Ovary (tissue), 9 donors: ENCODE results near the gene IRGQ. TPM values are rescaled to one million over a fixed set of nuclear protein-coding genes. Genes with fewer than 3 reads are reported as not detected.
A peak's percentile ranks its signal among the peaks of the same experiment; 100 is the strongest.

Experiments
- DNase-seq, 5 donors: peaks; one replicate each; pipeline ENCODE4 v3.0.0-alpha.2; 2019 to 2020
- H3K27ac ChIP-seq, 2 donors: fragments of 200-600 bp; one replicate each; pipeline versions ENCODE4 v1.5.1 to v1.8.0; 2019 to 2022
- H3K27me3 ChIP-seq: fragments of 200-600 bp; one replicate; pipeline ENCODE4 v1.8.0; 2022
- H3K36me3 ChIP-seq: fragments of 200-600 bp; sonication (generic); one replicate; pipeline ENCODE4 v1.5.1; 2019
- H3K4me1 ChIP-seq: one replicate; pipeline ENCODE4 v1.8.1; 2013; ENCODE audit warnings: mild to moderate bottlenecking, moderate library complexity; ENCODE audit not compliant: insufficient read depth
- H3K4me3 ChIP-seq: fragments of 200-600 bp; sonication (generic); one replicate; pipeline ENCODE4 v1.5.1; 2017
- H3K9me3 ChIP-seq, 2 donors: fragments of 200-600 bp in 1 of 2; sonication (generic) in 1 of 2; one replicate each; pipeline versions ENCODE4 v1.5.1 to v1.8.1; 2013 to 2019; ENCODE audit warnings: mild to moderate bottlenecking in 1 of 2, moderate library complexity in 1 of 2
- EP300 ChIP-seq: sonication (generic); formaldehyde crosslinking; IDR thresholded peaks from one replicate; pipeline ENCODE4 v1.6.1; 2017; ENCODE audit warnings: antibody characterized with exemption
- POLR2A ChIP-seq: fragments of 450-650 bp; IDR thresholded peaks from one replicate; pipeline ENCODE4 v1.6.1; 2017; ENCODE audit warnings: antibody characterized with exemption, mild to moderate bottlenecking, moderate library complexity
- WGBS, 3 donors: extraction: QIAGEN DNeasy Blood & Tissue Kit in 1 of 3; methylation state at CpG; one replicate each; pipeline versions ENCODE4 v1.1.5 to v1.1.7; 2013 to 2017; 5-methylcytosine and 5-hydroxymethylcytosine counted together
- intact Hi-C, 4 donors: fragments of 100-400 bp; cut with DNase I; formaldehyde crosslinking; loops; one replicate each; pipeline versions ENCODE4 v1.11.0 to v1.15.1; 2022 to 2023
- polyA plus RNA-seq, 2 donors: library from polyadenylated mRNA; stranded (reverse); fragments of 200-250 nt in 1 of 2; fragments of 350-450 nt in 1 of 2; fragmentation: Illumina TruSeq in 1 of 2; extraction: RNeasy Lipid Tissue Mini Kit (QIAGEN cat#74804) in 1 of 2; gene quantifications; one replicate each; pipeline ENCODE4 v1.2.3, GENCODE V29; 2013 to 2014
- total RNA-seq, 7 donors: library from RNA; depleted of rRNA in 2 of 7; stranded (reverse); fragments of >200 nt in 2 of 7; fragmentation: NEBNext Ultra II Directional in 3 of 7; extraction: Animal tissue kit (Norgen Biotek cat#: 25700) in 3 of 7; gene quantifications; one replicate each; pipeline versions ENCODE4 v1.1.0 to v1.2.4, GENCODE V29; 2016 to 2023
- TF ChIP-seq, protein P1 (sequence below), 3 donors: fragments of 450-650 bp in 2 of 3; fragments of 200-600 bp in 1 of 3; IDR thresholded peaks; one replicate each; pipeline versions ENCODE4 v1.5.1 to v1.8.0; 2016 to 2022; ENCODE audit warnings: antibody characterized with exemption in 3 of 3, mild to moderate bottlenecking in 1 of 3
- donor health status: DM: no; HTN: no; CAD: no; lungs with moderate emphysema.
- donor health status: DM: no; HTN: no; CAD: no.
- donor health status: Bipolar disorder and iron deficiency.
- donor health status: DM: yes; HTN: yes; CAD: no.
- donor health status: DM: no; HTN: no; CAD: no.
- donor health status: DM: yes; HTN: yes; CAD: no.

The IRGQ gene
- total and polyA plus RNA-seq, 9 donors = 5.4 to 25.8 (median 19.2) TPM

GRCh38 chr19:43623889-43624670, 28.1 kb upstream of the IRGQ start:
- TF ChIP-seq, protein P1, sequence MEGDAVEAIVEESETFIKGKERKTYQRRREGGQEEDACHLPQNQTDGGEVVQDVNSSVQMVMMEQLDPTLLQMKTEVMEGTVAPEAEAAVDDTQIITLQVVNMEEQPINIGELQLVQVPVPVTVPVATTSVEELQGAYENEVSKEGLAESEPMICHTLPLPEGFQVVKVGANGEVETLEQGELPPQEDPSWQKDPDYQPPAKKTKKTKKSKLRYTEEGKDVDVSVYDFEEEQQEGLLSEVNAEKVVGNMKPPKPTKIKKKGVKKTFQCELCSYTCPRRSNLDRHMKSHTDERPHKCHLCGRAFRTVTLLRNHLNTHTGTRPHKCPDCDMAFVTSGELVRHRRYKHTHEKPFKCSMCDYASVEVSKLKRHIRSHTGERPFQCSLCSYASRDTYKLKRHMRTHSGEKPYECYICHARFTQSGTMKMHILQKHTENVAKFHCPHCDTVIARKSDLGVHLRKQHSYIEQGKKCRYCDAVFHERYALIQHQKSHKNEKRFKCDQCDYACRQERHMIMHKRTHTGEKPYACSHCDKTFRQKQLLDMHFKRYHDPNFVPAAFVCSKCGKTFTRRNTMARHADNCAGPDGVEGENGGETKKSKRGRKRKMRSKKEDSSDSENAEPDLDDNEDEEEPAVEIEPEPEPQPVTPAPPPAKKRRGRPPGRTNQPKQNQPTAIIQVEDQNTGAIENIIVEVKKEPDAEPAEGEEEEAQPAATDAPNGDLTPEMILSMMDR (IDR thresholded peaks at IDR 0.05) = no peak
- intact Hi-C loops = no loop called here

DNA sequence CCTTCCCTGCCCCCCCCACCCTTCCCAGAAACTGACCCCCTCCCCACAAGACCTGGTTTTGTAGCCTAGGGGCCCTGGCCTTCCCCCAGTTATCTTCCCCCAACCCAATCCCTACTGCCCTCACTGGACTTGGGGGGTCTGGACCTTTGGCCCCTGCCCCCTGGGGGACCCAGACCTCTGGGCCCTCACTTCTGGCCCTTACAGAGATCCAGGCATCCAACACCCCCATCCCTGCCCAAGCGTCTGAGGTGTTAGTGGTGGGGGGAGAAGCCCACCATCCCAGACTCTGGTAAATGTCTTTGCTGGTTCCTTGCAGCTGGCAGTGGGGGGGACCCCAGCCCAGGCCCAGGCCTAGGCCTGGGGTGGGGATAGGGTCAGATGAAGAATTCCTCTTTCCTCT, 27.0 kb upstream of the IRGQ start:
- WGBS, 3 donors = 54 to 90% (median 73%) methylated on average over 1 of the region's 1 CpG
- Histone ChIP-seq H3K27ac (no peak overlapping the region), H3K4me3 (no peak overlapping the region), H3K9me3 (no peaks in the 10 kb centered on the region), H3K4me1 (peaks cover 5% of the 10 kb centered on the region), H3K36me3 (no peaks in the 10 kb centered on the region), H3K27me3 (no peaks in the 10 kb centered on the region)
- DNase-seq = no peak
- intact Hi-C loops = no loop called here
- TF ChIP-seq, protein P1 (IDR thresholded peaks at IDR 0.05) = no peak
- no peak for TF ChIP-seq EP300
- no peak for TF ChIP-seq POLR2A

More at GRCh38 chr19:43623889-43624670, 28.1 kb upstream of the IRGQ start:
- DNase-seq = peak in 1 of 5 donors; percentile 34
- WGBS, 3 donors = 87 to 89% (median 88%) methylated on average over 35 of the region's 35 CpGs
- Histone ChIP-seq H3K9me3 (no peaks in the 10 kb centered on the region), H3K36me3 (no peaks in the 10 kb centered on the region), H3K27me3 (no peaks in the 10 kb centered on the region), H3K27ac (no peak overlapping the region), H3K4me3 (no peak overlapping the region), H3K4me1 (peaks cover 1% of the 10 kb centered on the region)

DNA sequence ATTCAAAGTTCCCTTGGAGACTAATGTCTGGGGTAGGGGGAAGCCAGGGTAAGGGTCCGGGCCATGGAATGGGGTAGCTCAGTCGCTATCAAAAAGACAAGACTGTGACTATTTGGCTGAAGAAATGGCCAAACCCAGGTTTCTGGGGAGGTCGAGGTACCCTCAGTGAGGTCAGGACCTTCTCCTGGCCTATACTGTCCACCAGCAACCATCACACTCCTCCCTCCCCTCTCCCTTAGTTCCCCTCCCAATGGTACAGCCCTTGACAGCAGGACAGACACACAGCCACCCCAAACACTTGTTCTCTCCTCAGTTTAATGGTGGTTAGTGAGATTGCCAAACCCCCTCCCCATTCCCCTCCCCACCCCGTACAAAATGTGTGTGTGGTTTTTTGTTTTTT, 26.1 kb upstream of the IRGQ start:
- Histone ChIP-seq H3K4me3 (no peak overlapping the region), H3K27me3 (no peaks in the 10 kb centered on the region), H3K9me3 (no peaks in the 10 kb centered on the region), H3K36me3 (no peaks in the 10 kb centered on the region), H3K27ac (no peak overlapping the region), H3K4me1 (peaks cover 5% of the 10 kb centered on the region)
- DNase-seq = no peak
- WGBS, 3 donors = 54 to 71% (median 56%) methylated on average over 4 of the region's 4 CpGs
- TF ChIP-seq EP300 = no peak
- TF ChIP-seq, protein P1 (IDR thresholded peaks at IDR 0.05) = no peak
- intact Hi-C loops = no loop called here

DNA sequence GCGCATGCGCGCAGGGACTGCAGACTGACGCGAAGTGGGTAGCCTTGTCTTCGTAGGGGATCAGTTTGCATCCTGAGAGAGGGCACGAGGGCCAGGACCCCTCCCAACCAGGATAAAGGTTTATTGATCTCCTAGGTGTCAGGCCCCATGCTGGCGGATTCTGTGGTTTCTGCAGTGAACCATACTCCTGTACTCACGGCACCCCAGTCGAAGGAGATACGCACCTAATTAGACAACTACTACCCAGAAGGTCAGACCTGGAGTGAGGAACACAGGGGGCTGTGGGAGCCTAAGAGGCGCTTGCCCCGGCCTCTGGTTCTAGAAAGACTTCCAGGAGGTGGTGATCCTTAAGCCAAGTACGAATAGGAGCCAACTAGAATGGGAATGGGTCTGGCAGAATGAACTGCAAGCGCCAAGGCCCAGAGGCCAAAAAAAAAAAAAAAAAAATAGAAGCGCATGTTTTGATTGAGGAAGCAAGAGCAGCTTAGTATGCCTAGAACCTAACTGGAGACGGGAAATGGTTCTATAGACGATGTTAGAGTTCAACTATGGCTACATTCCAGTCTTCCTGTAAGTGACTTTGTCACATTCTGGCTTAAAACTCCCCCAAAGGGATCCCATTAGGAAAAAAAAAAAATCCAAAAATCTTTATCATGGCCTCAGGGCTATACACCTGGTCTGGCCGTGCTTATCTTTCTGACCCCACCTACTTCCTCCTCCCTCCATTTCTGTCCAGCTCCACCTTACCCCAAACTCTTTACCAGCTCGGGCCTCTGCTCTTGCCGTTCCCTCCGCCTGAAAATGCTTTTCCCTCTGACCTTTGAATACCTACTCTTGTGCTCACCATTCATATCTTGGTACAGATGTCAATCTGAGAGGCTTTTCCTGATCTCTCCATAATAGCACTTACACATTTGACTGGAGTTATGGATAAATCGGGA, 24.4 kb upstream of the IRGQ start:
- H3K4me3 ChIP-seq = peak overlapping the region; percentile 75
- peaks cover 5% of the 10 kb centered on the region for H3K4me1 ChIP-seq
- peak in 2 of 5 donors; percentile 89 to 91 for DNase-seq
- no peaks in the 10 kb centered on the region for H3K27me3 ChIP-seq
- H3K27ac ChIP-seq = peak overlapping the region; percentile 67 to 92
- H3K9me3 ChIP-seq = no peaks in the 10 kb centered on the region
- intact Hi-C loops = no loop called here
- TF ChIP-seq, protein P1 (IDR thresholded peaks at IDR 0.05) = no peak
- no peak for TF ChIP-seq EP300
- TF ChIP-seq POLR2A = no peak
- WGBS, 3 donors = 29 to 36% (median 30%) methylated on average over 23 of the region's 23 CpGs
- H3K36me3 ChIP-seq = no peaks in the 10 kb centered on the region
